Muscle of leg (tissue), 11 donors: ENCODE results near the gene EIF2D. TPM values are rescaled to one million over a fixed set of nuclear protein-coding genes. Genes with fewer than 3 reads are reported as not detected.
"Not testable (repeated sequence)": the region's sequence is repeated elsewhere in the genome, so short reads cannot be mapped to it uniquely, and the experiment has no call there.

Experiments used
- DNase-seq: peaks from one replicate; pipeline ENCODE4 v3.0.0; 2013
- H3K27ac ChIP-seq: one replicate; pipeline ENCODE4 v1.5.1; 2013; ENCODE audit warnings: mild to moderate bottlenecking, low read length, control low read depth
- H3K27me3 ChIP-seq: one replicate; pipeline ENCODE4 v1.6.1; 2013; ENCODE audit warnings: low read length; ENCODE audit not compliant: control insufficient read depth, insufficient read depth
- H3K36me3 ChIP-seq: one replicate; pipeline ENCODE4 v1.6.1; 2013; ENCODE audit warnings: low read length; ENCODE audit not compliant: control insufficient read depth, insufficient read depth
- H3K4me1 ChIP-seq: one replicate; pipeline ENCODE4 v1.6.1; 2013; ENCODE audit warnings: low read length; ENCODE audit not compliant: control insufficient read depth, insufficient read depth
- H3K4me3 ChIP-seq: one replicate; pipeline ENCODE4 v1.5.1; 2013; ENCODE audit warnings: low read length, control low read depth
- H3K9me3 ChIP-seq: replicated peaks from 2 replicates; pipeline ENCODE4 v1.6.1; 2013; ENCODE audit warnings: low read depth, low read length; ENCODE audit not compliant: control insufficient read depth
- WGBS: methylation state at CpG from one replicate; pipeline ENCODE4 v1.1.5; 2013; ENCODE audit warnings: missing lambda C conversion rate; ENCODE audit not compliant: insufficient coverage; 5-methylcytosine and 5-hydroxymethylcytosine counted together
- polyA plus RNA-seq, 8 donors: library from polyadenylated mRNA; unstranded; fragments of 120-200 nt; gene quantifications; one replicate each; pipeline versions ENCODE4 v1.2.1 to v1.2.3, GENCODE V29; 2013; ENCODE audit warnings: inconsistent platforms in 1 of 8, low replicate concordance in 1 of 8; ENCODE audit not compliant: insufficient read length in 8 of 8, insufficient read depth in 1 of 8
- total RNA-seq: library from RNA; stranded (reverse); fragments of 120-200 nt; gene quantifications from one replicate; pipeline ENCODE4 v1.2.4, GENCODE V29; 2013

The EIF2D gene
- total and polyA plus RNA-seq, 9 donors = 38.2 to 48.8 (median 39.7) TPM

DNA sequence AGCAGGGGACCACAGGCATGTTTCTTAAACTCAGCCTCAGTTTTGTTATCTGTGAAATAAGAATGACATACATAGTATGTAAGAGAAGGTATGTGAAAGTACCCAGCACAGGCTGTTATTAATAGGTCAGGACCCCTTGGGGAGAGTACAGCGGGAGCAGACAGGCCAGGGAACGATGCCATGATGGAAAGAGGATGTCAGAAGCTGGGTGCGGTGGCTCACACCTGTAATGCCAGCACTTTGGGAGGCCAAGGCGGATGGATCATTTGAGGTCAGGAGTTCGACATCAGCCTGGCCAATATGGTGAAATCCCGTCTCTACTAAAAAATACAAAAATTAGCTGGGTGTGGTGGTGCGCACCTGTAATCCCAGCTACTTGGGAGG lies 31.2 kb downstream of the EIF2D start:
- 94% methylated on average over 5 of the region's 7 CpGs for WGBS
- not testable (repeated sequence) for H3K27ac ChIP-seq, H3K27me3 ChIP-seq, H3K9me3 ChIP-seq, H3K4me3 ChIP-seq, DNase-seq
- Histone ChIP-seq H3K4me1 (peaks cover 38% of the 10 kb centered on the region), H3K36me3 (peaks cover 20% of the 10 kb centered on the region)

DNA sequence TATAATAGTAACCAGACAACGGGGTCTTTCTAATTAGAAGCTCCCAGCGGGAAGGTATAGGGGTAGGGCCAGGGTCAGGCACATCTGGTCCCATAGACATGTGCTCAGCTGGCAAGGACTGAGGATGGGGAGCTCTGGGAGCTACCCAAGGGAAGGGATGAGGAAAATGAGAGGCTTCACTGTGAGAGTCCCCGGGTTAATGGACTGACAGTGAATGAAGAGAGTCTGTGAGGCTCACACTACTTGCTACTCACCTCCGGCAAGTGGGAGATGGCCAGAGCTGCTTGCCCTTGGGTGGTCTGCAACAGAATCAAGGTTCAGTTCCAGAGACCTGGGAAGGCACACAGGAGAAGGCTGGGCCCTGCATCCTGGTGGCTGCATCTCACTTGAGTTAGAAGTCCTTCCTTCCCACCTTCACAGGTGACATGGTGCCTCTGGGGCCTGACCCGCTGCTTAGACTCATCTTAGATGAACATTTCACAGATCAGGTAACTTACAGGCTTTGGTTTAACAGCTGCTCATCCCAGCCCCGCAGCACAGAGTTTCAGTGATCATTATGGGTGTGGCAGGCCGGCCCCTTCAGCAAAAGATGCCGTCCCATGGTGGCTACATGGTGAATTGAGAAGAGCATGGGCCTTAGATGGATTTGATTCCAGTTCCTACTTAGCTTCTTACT lies 31.7 kb downstream of the EIF2D start:
- Histone ChIP-seq H3K36me3 (peaks cover 16% of the 10 kb centered on the region), H3K4me3 (no peak overlapping the region), H3K4me1 (peaks cover 43% of the 10 kb centered on the region), H3K27me3 (no peaks in the 10 kb centered on the region), H3K27ac (peak overlapping the region; percentile 74), H3K9me3 (no peaks in the 10 kb centered on the region)
- 37% methylated on average over 4 of the region's 8 CpGs for WGBS
- no peak for DNase-seq

DNA sequence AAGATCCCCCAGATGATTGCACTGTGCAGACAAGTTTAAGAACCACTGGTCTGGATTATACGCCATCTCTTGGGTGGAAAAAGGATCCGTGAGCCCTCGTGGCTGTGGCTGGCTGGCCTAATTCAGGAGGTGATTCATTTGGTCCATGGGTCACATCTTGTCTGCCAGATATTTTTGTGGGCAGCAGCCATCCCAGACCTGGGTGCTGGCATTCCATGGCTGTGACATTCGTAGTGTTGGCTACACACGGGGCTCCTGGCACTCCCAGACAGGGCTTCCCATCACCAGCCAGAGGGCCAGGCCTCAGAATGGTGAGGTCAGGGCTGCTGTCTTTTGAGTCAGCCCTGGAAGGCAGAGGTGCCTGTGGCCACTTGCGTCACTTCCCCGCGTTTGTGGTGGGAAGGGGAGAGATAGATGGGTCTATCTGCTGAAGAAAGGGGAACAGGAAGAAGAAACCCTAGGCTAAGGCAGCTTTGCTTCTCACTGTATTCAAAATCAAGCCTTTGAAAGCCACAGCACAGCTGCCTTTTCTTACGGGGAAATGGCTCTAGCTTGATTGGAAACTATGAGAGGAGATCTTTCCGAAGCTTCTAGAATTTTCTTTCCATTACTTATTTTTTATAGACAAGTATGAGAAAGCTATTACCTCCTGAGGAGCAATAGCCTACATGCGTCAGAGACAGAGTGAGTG lies 32.4 kb downstream of the EIF2D start:
- H3K4me3 ChIP-seq = no peak overlapping the region
- peaks cover 50% of the 10 kb centered on the region for H3K4me1 ChIP-seq
- H3K27me3 ChIP-seq = no peaks in the 10 kb centered on the region
- WGBS = 69% methylated on average over 9 of the region's 11 CpGs
- no peaks in the 10 kb centered on the region for H3K9me3 ChIP-seq
- H3K36me3 ChIP-seq = peaks cover 9% of the 10 kb centered on the region
- H3K27ac ChIP-seq = peak overlapping the region; percentile 74
- peak; percentile 81 for DNase-seq

DNA sequence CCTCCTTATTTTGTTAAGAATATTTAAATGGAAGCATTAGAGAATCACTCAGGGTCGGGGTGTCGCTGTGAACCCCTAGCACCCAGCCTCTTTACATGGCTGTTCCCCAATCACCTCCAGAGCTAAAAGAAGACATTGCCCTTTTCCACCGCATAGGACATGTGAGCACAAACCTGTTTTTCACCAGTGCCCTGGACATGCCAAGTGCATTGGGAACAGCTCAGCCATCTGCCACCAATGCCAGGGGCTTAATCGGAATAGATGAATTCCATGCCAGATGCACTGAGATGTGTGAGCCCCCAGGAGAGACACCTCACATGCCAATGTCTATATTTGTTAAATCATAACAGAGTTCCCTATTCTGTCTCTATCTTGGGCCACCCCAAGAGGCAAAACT lies 33.3 kb downstream of the EIF2D start:
- H3K4me3 ChIP-seq = no peak overlapping the region
- DNase-seq = no peak
- WGBS = 67% methylated on average over 1 of the region's 4 CpGs
- no peaks in the 10 kb centered on the region for H3K27me3 ChIP-seq
- H3K27ac ChIP-seq = no peak overlapping the region
- no peaks in the 10 kb centered on the region for H3K9me3 ChIP-seq
- peaks cover 58% of the 10 kb centered on the region for H3K4me1 ChIP-seq
- peaks cover under 1% of the 10 kb centered on the region for H3K36me3 ChIP-seq

DNA sequence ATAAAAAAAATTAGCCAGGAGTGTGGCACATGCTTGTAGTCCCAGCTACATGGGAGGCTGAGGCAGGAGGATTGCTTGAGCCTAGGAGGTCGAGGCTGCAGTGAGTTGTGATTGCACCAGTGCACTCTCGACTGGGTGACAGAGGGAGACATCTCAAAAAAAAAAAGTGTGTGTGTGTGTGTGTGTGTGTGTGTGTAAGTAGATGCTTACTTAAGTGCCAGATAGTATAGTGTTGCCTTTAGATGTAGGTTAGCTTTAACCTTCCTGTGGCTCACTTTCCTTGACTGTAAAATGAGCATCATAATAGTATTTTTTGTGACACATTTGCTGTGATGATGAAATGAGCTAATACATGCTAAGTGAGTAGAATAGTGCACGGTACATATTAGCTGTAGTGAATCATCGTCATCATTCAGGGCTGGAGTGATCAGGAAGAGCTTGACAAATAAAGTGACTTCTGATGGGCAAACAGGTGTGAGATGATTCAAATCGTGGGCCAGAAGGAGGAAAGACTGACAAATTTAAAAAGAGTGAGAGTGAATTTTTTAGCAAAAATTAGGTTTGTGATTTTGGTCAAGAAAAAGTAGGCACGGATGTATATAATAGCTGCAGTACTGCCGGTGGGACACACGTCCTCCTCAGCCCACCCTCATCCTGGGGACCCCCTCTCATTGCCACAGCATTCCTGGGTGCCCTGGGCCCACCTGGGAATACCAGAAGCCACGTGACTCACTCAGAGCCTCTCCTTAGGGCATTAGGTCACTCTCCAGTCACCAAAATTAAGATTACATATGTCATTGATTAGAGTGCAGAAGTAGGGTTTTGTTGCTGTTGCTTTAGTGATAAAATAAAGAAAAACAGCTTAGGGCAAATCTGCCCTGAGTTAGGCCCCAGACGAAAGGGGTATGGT lies 33.9 kb downstream of the EIF2D start:
- Histone ChIP-seq H3K27me3 (no peaks in the 10 kb centered on the region), H3K4me3 (no peak overlapping the region), H3K36me3 (no peaks in the 10 kb centered on the region), H3K9me3 (no peaks in the 10 kb centered on the region), H3K4me1 (peaks cover 58% of the 10 kb centered on the region), H3K27ac (no peak overlapping the region)
- no peak for DNase-seq
- WGBS = 74% methylated on average over 5 of the region's 10 CpGs

DNA sequence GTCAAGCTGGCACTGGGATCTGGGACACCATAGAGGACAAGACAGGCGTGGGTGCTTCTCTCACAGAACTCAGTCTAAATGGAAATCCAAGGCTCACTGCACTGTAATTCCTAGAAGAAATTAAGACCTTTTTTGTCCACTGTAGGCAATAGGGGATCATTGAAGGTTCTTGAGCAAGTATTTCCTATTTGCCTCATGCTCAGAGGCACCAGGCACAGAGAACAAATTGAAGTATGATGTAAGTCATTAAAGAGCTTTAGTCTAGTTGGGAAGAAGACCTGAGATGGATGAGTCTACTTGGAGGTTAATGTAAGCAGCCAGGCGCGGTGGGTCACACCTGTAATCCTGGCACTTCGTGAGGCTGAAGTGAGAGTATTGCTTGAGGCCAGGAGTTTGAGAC lies 34.6 kb downstream of the EIF2D start:
- H3K4me1 ChIP-seq = peaks cover 55% of the 10 kb centered on the region
- H3K9me3 ChIP-seq = no peaks in the 10 kb centered on the region
- DNase-seq = no peak
- H3K27me3 ChIP-seq = no peaks in the 10 kb centered on the region
- 92% methylated on average over 2 of the region's 4 CpGs for WGBS
- no peak overlapping the region for H3K27ac ChIP-seq
- no peaks in the 10 kb centered on the region for H3K36me3 ChIP-seq
- H3K4me3 ChIP-seq = no peak overlapping the region

DNA sequence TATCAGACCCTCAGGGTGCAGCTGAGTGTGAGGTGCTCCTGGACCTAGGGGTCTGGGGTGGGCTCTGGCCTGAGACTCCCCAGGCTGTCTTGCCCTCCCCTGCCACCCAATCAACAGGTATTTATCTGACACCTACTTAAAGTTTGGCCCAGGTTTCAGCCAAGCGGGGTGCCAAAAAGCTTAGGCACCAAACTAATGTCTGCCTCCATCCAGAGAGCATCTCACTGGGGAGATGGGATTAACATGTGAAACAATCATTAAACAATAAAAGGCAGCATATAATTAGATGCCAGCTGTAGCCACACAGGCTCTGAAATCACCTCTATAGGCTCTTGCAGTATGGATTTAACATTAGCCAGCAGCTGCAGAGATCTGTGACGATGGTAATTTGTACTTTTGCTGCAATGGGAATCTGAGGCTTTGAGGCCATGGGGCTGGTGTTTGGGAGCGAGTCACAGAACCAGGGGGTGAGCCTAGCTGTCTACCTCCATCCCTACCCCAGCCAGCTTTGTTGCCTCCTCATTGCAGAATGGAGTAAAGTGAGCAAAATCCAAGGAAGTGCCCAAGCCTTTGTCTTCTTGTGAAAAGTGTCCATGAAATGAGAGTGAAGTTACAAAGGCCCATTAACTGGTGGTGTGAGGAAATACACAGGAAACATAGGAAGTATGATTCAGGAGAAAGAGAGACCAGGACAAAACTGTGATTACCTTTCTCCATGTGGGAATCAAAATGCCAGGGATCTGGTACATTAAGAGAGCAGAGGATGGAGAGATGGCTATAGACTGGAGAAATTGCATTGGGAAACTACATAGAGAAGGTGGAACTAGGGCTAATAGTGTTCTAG lies 36.1 kb downstream of the EIF2D start:
- peak overlapping the region; percentile 71 for H3K27ac ChIP-seq
- no peak for DNase-seq

DNA sequence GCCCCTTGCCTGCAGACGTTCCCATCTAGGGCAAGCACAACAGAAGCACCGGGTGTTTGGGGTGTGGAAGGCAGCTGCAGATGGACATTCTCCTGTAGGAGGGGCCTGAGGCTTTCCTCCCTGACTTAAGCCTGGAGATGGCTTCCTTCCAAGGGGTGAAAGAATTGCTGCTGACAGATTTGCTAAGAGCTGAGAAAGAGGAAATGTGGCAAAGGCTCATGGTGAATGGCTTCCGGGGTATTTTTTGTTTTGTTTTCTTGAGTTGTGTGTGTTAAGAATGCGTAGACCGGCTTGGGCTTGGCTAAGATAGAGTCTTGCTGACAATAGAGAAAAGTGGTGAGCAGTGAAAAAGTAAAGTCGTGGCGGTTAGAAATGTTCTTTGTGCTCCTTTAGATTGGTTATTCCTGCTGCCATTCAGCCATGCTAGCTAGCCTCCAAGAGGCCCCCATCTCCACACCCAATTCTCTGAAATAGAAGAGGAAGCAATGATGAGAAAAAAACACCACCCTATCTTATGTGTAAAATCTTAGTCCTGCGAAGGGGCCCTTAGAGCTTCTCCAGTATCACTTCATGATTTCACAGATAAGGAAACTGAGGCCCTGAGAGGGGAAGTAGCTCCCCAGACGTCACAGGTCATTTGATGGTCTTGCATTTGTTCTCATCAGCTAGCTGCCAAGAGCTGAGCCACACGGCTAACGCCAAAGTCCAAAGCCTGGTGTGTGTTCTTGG lies 36.9 kb downstream of the EIF2D start:
- DNase-seq = peak; percentile 94
- Histone ChIP-seq H3K4me3 (no peak overlapping the region), H3K4me1 (peaks cover 45% of the 10 kb centered on the region), H3K36me3 (no peaks in the 10 kb centered on the region), H3K27ac (peak overlapping the region; percentile 71), H3K9me3 (no peaks in the 10 kb centered on the region), H3K27me3 (no peaks in the 10 kb centered on the region)
- 29% methylated on average over 7 of the region's 11 CpGs for WGBS

More for the DNA sequence above, 36.1 kb downstream of the EIF2D start:
- no peaks in the 10 kb centered on the region for H3K9me3 ChIP-seq
- no peak overlapping the region for H3K4me3 ChIP-seq
- H3K36me3 ChIP-seq = no peaks in the 10 kb centered on the region
- H3K4me1 ChIP-seq = peaks cover 48% of the 10 kb centered on the region
- 0% methylated on average over 1 of the region's 3 CpGs for WGBS
- no peaks in the 10 kb centered on the region for H3K27me3 ChIP-seq

DNA sequence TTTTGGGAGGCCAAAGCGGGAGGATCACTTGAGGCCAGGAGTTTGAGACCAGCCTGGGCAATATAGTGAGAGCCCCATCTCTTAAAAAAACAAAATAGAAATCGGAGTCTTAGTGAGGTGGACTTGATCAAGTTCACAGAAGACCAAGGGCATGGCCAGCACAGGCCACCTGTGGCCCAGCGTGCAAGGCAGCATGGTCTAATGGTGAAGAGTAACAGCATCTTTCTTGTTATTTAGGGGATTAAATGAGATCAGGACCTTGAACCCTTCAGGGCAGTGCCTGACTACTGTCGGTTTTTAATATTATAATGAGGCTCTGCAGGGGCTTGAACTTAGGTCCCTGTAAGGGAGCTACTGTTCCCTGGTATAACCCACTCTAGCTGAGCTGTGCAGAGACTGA lies 38.5 kb downstream of the EIF2D start:
- Histone ChIP-seq H3K9me3 (no peaks in the 10 kb centered on the region), H3K27me3 (no peaks in the 10 kb centered on the region), H3K4me1 (peaks cover 33% of the 10 kb centered on the region), H3K27ac (no peak overlapping the region), H3K36me3 (no peaks in the 10 kb centered on the region), H3K4me3 (no peak overlapping the region)
- 100% methylated on average over 2 of the region's 4 CpGs for WGBS
- no peak for DNase-seq
